Heart right ventricle (tissue), 16 donors: ENCODE results near the gene IQCK. TPM values are rescaled to one million over a fixed set of nuclear protein-coding genes. Genes with fewer than 3 reads are reported as not detected.

Experiments
- ATAC-seq, 8 donors: fragments of 200-7000 bp; cut with Tn5 transposase; one replicate each; pipeline ENCODE4 v1.9.1; 2020; ENCODE audit warnings: mild to moderate bottlenecking in 8 of 8, moderate library complexity in 8 of 8, moderate number of reproducible peaks in 1 of 8
- DNase-seq, 2 donors: peaks; one replicate each; pipeline ENCODE4 v3.0.0-alpha.2; 2020
- H3K27ac ChIP-seq, 10 donors: fragments of 200-600 bp; sonication (generic) in 2 of 10; one replicate each; pipeline versions ENCODE4 v1.5.0 to v1.8.0; 2020 to 2022; ENCODE audit warnings: mild to moderate bottlenecking in 3 of 10
- H3K27me3 ChIP-seq, 7 donors: fragments of 200-600 bp; one replicate each; pipeline ENCODE4 v1.8.0; 2021 to 2022; ENCODE audit warnings: mild to moderate bottlenecking in 2 of 7
- H3K36me3 ChIP-seq, 9 donors: fragments of 200-600 bp; sonication (generic) in 1 of 9; one replicate each; pipeline versions ENCODE4 v1.5.0 to v1.8.0; 2020 to 2022; ENCODE audit warnings: mild to moderate bottlenecking in 2 of 9
- H3K4me1 ChIP-seq, 9 donors: fragments of 200-600 bp; sonication (generic) in 1 of 9; one replicate each; pipeline versions ENCODE4 v1.5.0 to v1.8.0; 2020 to 2022; ENCODE audit warnings: mild to moderate bottlenecking in 4 of 9
- H3K4me3 ChIP-seq, 10 donors: fragments of 200-600 bp; sonication (generic) in 2 of 10; one replicate each; pipeline versions ENCODE4 v1.5.0 to v1.8.0; 2020 to 2022; ENCODE audit warnings: mild to moderate bottlenecking in 7 of 10, moderate library complexity in 2 of 10
- H3K9me3 ChIP-seq, 11 donors: fragments of 200-600 bp in 10 of 11; sonication (generic) in 2 of 11; one replicate each; pipeline versions ENCODE4 v1.5.0 to v1.8.0; 2013 to 2022; ENCODE audit warnings: mild to moderate bottlenecking in 2 of 11, control low read depth in 1 of 11, moderate library complexity in 1 of 11
- WGBS, 2 donors: extraction: QIAGEN DNeasy Blood & Tissue Kit; methylation state at CpG; one replicate each; pipeline ENCODE4 v1.1.7; 2013; ENCODE audit warnings: inconsistent platforms in 1 of 2; 5-methylcytosine and 5-hydroxymethylcytosine counted together
- intact Hi-C, 10 donors: fragments of 100-400 bp; cut with DNase I; formaldehyde crosslinking; loops; one replicate each; pipeline versions ENCODE4 v1.11.1 to v1.14.2; 2022
- polyA plus RNA-seq, 2 donors: library from polyadenylated mRNA; stranded (reverse); fragments of 200-250 nt; gene quantifications; one replicate each; pipeline ENCODE4 v1.2.3, GENCODE V29; 2013
- total RNA-seq, 10 donors: library from RNA; stranded (reverse); fragmentation: NEBNext Ultra II Directional in 3 of 10; extraction: Animal tissue kit (Norgen Biotek cat#: 25700) in 3 of 10; gene quantifications; one replicate each; pipeline versions ENCODE4 v1.2.1 to v1.2.4, GENCODE V29; 2021 to 2023
- TF ChIP-seq, protein P1 (sequence below), 9 donors: fragments of 200-600 bp; sonication (generic) in 2 of 9; IDR thresholded peaks; one replicate each; pipeline versions ENCODE4 v1.5.0 to v1.8.0; 2021 to 2022; ENCODE audit warnings: antibody characterized with exemption in 9 of 9, mild to moderate bottlenecking in 5 of 9, moderate library complexity in 1 of 9
- donor health status: Arrhythmogenic right ventricular cardiomyopathy.
- donor health status: ischemic (EF 13 %, LVEDD 7.1; RV severe dilation, severe dysfunction).
- donor health status: healthy with polysubstance abuse.
- donor health status: DM: no; HTN: yes; CAD: no.
- donor health status: DM: no; HTN: no; CAD: no.
- donor health status: ischemic (EF 25% LVEDD 6.9; RV normal size, moderate dysfunction).
- donor health status: ischemic (EF 25% LVEDD 5.7; RV mildly dilated, moderate dysfunction).
- donor health status: healthy.
- donor health status: DM: yes; HTN: yes; CAD: no.
- donor health status: Ischemic cardiomyopathy.
- donor health status: ischemic (EF 35%, LVEDD 5.7; RV mildly dilated, moderate dysfunction).
- donor health status: nonischemic (EF 11% LVEDD 7.7; RV severe dilation, severe dysfunction).
- donor health status: DM: yes; HTN: yes; CAD: no.
- donor health status: PGD.
- donor health status: ischemic (EF 29% LVEDD 5.4; RV normal size, mild dysfunction).
- donor health status: nonischemic (EF 23%, LVEDD 6.1; RV moderate dilation, normal function).

IQCK gene
- total and polyA plus RNA-seq, 12 donors: 5.5 to 11.7 (median 7.4) TPM

DNA sequence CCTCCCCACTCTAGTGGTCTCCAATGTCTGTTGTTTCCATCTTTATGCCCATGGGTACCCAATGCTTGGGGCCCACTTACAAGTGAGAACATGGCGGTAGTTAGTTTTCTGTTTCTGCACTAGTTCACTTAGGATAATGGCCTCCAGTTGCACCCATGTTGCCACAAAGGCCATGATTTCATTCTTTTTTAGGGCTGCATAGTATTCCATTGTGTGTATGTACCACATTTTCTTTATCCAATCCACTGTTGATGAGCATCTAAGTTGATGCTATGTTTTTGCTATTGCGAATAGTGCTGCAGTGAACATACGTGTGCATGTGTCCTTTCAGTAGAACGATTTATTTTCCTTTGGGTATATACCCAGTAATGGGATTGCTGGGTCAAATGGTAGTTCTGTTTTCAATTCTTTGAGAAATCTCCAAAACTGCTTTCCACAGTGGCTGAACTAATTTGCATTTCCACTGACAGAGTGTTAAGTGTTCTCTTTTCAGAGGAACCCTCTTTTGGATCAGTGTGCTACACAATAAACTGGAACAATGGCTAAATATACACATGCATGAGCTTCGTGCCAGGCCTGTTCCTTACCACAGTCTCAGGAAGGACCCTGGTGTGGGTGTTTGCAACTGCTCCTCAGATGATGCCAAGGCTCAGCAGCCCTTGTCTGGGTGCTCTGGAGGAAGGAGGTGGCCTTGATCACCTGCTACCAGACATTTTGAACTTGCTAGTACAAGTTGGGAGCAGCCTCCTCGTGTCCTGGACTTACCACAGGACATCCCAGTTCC lies 34.4 kb upstream of the IQCK start:
- intact Hi-C loops: loop anchor here in 1 of 10 donors (10.0 kb wide), 1 partner anchor 79 kb away; no protein-coding TSS in a partner anchor
- no peak for ATAC-seq
- H3K9me3 ChIP-seq: peaks cover 0 to 14% (median 0%) of the 10 kb centered on the region in 11 donors
- H3K36me3 ChIP-seq: peaks cover 0 to 82% (median 28%) of the 10 kb centered on the region in 9 donors
- peaks cover 0 to 6% (median 0%) of the 10 kb centered on the region in 9 donors for H3K4me1 ChIP-seq
- no peak overlapping the region for H3K4me3 ChIP-seq
- H3K27ac ChIP-seq: no peak overlapping the region
- WGBS, 2 donors: 95 to 97% methylated on average over 6 of the region's 6 CpGs
- no peaks in the 10 kb centered on the region for H3K27me3 ChIP-seq
- TF ChIP-seq, protein P1, sequence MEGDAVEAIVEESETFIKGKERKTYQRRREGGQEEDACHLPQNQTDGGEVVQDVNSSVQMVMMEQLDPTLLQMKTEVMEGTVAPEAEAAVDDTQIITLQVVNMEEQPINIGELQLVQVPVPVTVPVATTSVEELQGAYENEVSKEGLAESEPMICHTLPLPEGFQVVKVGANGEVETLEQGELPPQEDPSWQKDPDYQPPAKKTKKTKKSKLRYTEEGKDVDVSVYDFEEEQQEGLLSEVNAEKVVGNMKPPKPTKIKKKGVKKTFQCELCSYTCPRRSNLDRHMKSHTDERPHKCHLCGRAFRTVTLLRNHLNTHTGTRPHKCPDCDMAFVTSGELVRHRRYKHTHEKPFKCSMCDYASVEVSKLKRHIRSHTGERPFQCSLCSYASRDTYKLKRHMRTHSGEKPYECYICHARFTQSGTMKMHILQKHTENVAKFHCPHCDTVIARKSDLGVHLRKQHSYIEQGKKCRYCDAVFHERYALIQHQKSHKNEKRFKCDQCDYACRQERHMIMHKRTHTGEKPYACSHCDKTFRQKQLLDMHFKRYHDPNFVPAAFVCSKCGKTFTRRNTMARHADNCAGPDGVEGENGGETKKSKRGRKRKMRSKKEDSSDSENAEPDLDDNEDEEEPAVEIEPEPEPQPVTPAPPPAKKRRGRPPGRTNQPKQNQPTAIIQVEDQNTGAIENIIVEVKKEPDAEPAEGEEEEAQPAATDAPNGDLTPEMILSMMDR (IDR thresholded peaks at IDR 0.05): no peak
- DNase-seq: no peak

GRCh38 chr16:19685176-19685575 lies 32.9 kb upstream of the IQCK start:
- intact Hi-C loops: loop anchor here in 1 of 10 donors (10.0 kb wide), 1 partner anchor 80 kb away; no protein-coding TSS in a partner anchor
- H3K27me3 ChIP-seq: no peaks in the 10 kb centered on the region
- no peak for DNase-seq
- ATAC-seq: no peak
- peaks cover 0 to 77% (median 28%) of the 10 kb centered on the region in 9 donors for H3K36me3 ChIP-seq
- no peak overlapping the region for H3K27ac ChIP-seq
- peaks cover 0 to 12% (median 6%) of the 10 kb centered on the region in 9 donors for H3K4me1 ChIP-seq
- TF ChIP-seq, protein P1 (IDR thresholded peaks at IDR 0.05): no peak
- WGBS, 2 donors: 98 to 99% methylated on average over 4 of the region's 4 CpGs
- H3K9me3 ChIP-seq: peaks cover 0 to 14% (median 0%) of the 10 kb centered on the region in 11 donors
- H3K4me3 ChIP-seq: no peak overlapping the region

- Histone ChIP-seq H3K27ac (no peak overlapping the region), H3K4me1 (peaks cover 0 to 25% (median 11%) of the 10 kb centered on the region in 9 donors), H3K36me3 (peaks cover 0 to 81% (median 29%) of the 10 kb centered on the region in 9 donors), H3K4me3 (no peak overlapping the region), H3K27me3 (no peaks in the 10 kb centered on the region), H3K9me3 (peaks cover 0 to 14% (median 0%) of the 10 kb centered on the region in 11 donors)
- TF ChIP-seq, protein P1 (IDR thresholded peaks at IDR 0.05): no peak
- intact Hi-C loops: loop anchor here in 1 of 10 donors (10.0 kb wide), 1 partner anchor 82 kb away; no protein-coding TSS in a partner anchor
- ATAC-seq (no peak), DNase-seq (no peak)
- WGBS, 2 donors: 86 to 87% methylated on average over 7 of the region's 7 CpGs
Observed at GRCh38 chr16:19687279-19687678, 30.8 kb upstream of the IQCK start.

DNA sequence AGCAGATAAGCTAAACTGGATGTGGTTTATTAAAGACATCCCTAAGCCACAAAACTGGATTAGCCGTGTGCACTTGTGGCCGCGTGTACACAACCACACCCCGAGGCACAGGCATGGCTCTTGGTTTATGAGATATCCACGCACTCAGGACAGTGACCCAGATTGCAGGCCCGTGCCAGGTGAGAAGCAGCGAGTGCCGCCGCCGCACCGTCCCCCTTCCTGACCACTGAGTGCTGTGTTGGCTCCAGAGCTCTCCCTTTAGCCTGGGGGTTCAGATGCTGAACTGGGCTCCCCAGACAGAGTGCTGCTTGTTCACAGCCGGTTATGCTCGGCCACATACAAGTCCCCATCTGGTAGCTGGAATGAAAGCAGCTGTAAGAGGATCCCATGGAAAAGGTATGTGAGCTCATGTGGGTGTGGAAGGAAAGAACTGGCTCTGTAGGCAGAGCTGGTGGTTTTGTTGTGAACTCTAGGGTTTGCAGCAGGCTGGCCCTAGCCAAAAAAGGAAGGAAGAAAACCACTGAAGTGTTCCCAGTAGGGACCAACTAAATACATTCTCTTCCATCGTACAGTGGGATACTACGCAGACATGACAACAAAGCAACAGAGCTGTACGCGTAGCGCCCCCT lies 29.6 kb upstream of the IQCK start:
- DNase-seq: no peak
- Histone ChIP-seq H3K9me3 (peaks cover 0 to 10% (median 0%) of the 10 kb centered on the region in 11 donors), H3K27ac (no peak overlapping the region), H3K36me3 (peaks cover 0 to 81% (median 18%) of the 10 kb centered on the region in 9 donors), H3K4me1 (peaks cover 0 to 25% (median 11%) of the 10 kb centered on the region in 9 donors), H3K27me3 (no peaks in the 10 kb centered on the region), H3K4me3 (no peak overlapping the region)
- TF ChIP-seq, protein P1 (IDR thresholded peaks at IDR 0.05): no peak
- WGBS, 2 donors: 94 to 95% methylated on average over 18 of the region's 18 CpGs
- ATAC-seq: peak in 2 of 8 donors; percentile 16 to 19
- intact Hi-C loops: loop anchor here in 1 of 10 donors (10.0 kb wide), 1 partner anchor 84 kb away; no protein-coding TSS in a partner anchor
